Measurements from ENCODE around the gene NFKB2.
A peak's percentile ranks its signal among the peaks of the same experiment; 100 is the strongest.

NFKB2 gene

GRCh38 chr10:102395400-102396316, at the start of gene NFKB2:
Gene NFKB2 (plus strand): TSS chr10:102395705. CDS start chr10:102395960, 255 bp downstream.
- DNase-seq (ENCODE audit: low read depth), result peak; percentile 85

- DNase-seq (ENCODE audit: low read depth), result no peak
These were observed 48.2 kb upstream of the NFKB2 start for GRCh38 chr10:102347236-102347828.

GRCh38 chr10:102352066-102352715, 43.3 kb upstream of the NFKB2 start:
- peak; percentile 68 for DNase-seq (ENCODE audit: low read depth)

GRCh38 chr10:102354451-102354850, 41.1 kb upstream of the NFKB2 start:
- DNase-seq (ENCODE audit: low read depth), result no peak

GRCh38 chr10:102358712-102359382, 36.7 kb upstream of the NFKB2 start:
- no peak for DNase-seq (ENCODE audit: low read depth)

GRCh38 chr10:102367441-102367840, 28.1 kb upstream of the NFKB2 start:
- no peak for DNase-seq (ENCODE audit: low read depth)

GRCh38 chr10:102368077-102368476, 27.4 kb upstream of the NFKB2 start:
- DNase-seq (ENCODE audit: low read depth), result no peak

GRCh38 chr10:102371295-102371694, 24.2 kb upstream of the NFKB2 start:
- DNase-seq (ENCODE audit: low read depth), result no peak

GRCh38 chr10:102375250-102375649, 20.3 kb upstream of the NFKB2 start:
- no peak for DNase-seq (ENCODE audit: low read depth)

- DNase-seq (ENCODE audit: low read depth), result no peak
These were observed 19.6 kb upstream of the NFKB2 start for GRCh38 chr10:102375867-102376266.

- no peak for DNase-seq (ENCODE audit: low read depth)
These were observed 18.6 kb upstream of the NFKB2 start for GRCh38 chr10:102376901-102377300.

- no peak for DNase-seq (ENCODE audit: low read depth)
These were observed 16.1 kb upstream of the NFKB2 start for GRCh38 chr10:102379383-102379782.

- no peak for DNase-seq (ENCODE audit: low read depth)
These were observed 13.5 kb upstream of the NFKB2 start for GRCh38 chr10:102381983-102382382.

GRCh38 chr10:102382871-102383270, 12.6 kb upstream of the NFKB2 start:
- no peak for DNase-seq (ENCODE audit: low read depth)

GRCh38 chr10:102384053-102384452, 11.5 kb upstream of the NFKB2 start:
- DNase-seq (ENCODE audit: low read depth), result no peak

GRCh38 chr10:102384606-102385429, 10.7 kb upstream of the NFKB2 start:
- DNase-seq (ENCODE audit: low read depth), result no peak

GRCh38 chr10:102389894-102390293, 5.6 kb upstream of the NFKB2 start:
- no peak for DNase-seq (ENCODE audit: low read depth)

- no peak for DNase-seq (ENCODE audit: low read depth)
These were observed 3.2 kb upstream of the NFKB2 start for GRCh38 chr10:102392306-102392705.

- no peak for DNase-seq (ENCODE audit: low read depth)
These were observed 2.0 kb upstream of the NFKB2 start for GRCh38 chr10:102393411-102394078.

- DNase-seq (ENCODE audit: low read depth), result peak; percentile 100
These were observed 1.3 kb upstream of the NFKB2 start for GRCh38 chr10:102394079-102394800.
